ENCODE results near the gene CRIP1.

Gene CRIP1

GRCh38 chr14:105529319-105529568 lies 42.6 kb downstream of the CRIP1 start:
- no peak for TF ChIP-seq CTCF (IDR thresholded peaks at IDR 0.05; ENCODE audit: insufficient read depth, low read length, poor library complexity, severe bottlenecking)
- no peaks in the 10 kb centered on the region for H3K36me3 ChIP-seq (ENCODE audit: control insufficient read depth, insufficient read depth, low read length)
- peaks cover 2% of the 10 kb centered on the region for H3K27me3 ChIP-seq (replicated peaks; ENCODE audit: control insufficient read depth, insufficient read depth, low read length)
- DNase-seq (ENCODE audit: extremely low read depth, insufficient read length) = no peak
- no peak overlapping the region for H3K4me3 ChIP-seq (replicated peaks; ENCODE audit: low read depth, low read length)

GRCh38 chr14:105529569-105530284 lies 43.0 kb downstream of the CRIP1 start:
- no peak for DNase-seq (ENCODE audit: extremely low read depth, insufficient read length)
- peaks cover 2% of the 10 kb centered on the region for H3K27me3 ChIP-seq (replicated peaks; ENCODE audit: control insufficient read depth, insufficient read depth, low read length)
- TF ChIP-seq CTCF (IDR thresholded peaks at IDR 0.05; ENCODE audit: insufficient read depth, low read length, poor library complexity, severe bottlenecking) = no peak
- no peaks in the 10 kb centered on the region for H3K36me3 ChIP-seq (ENCODE audit: control insufficient read depth, insufficient read depth, low read length)
- no peak overlapping the region for H3K4me3 ChIP-seq (replicated peaks; ENCODE audit: low read depth, low read length)

- Histone ChIP-seq H3K4me3 (replicated peaks; ENCODE audit: low read depth, low read length) (no peak overlapping the region), H3K36me3 (ENCODE audit: control insufficient read depth, insufficient read depth, low read length) (no peaks in the 10 kb centered on the region), H3K27me3 (replicated peaks; ENCODE audit: control insufficient read depth, insufficient read depth, low read length) (peaks cover 2% of the 10 kb centered on the region)
- no peak for TF ChIP-seq CTCF (IDR thresholded peaks at IDR 0.05; ENCODE audit: insufficient read depth, low read length, poor library complexity, severe bottlenecking)
- no peak for DNase-seq (ENCODE audit: extremely low read depth, insufficient read length)
Measured at GRCh38 chr14:105530285-105531087, 43.8 kb downstream of the CRIP1 start.

- no peaks in the 10 kb centered on the region; the same call in 1 of the 2 replicates for H3K27me3 ChIP-seq (replicated peaks; ENCODE audit: control insufficient read depth, insufficient read depth, low read length)
- no peak for DNase-seq (ENCODE audit: extremely low read depth, insufficient read length)
- no peak for TF ChIP-seq CTCF (IDR thresholded peaks at IDR 0.05; ENCODE audit: insufficient read depth, low read length, poor library complexity, severe bottlenecking)
- H3K4me3 ChIP-seq (replicated peaks; ENCODE audit: low read depth, low read length) = no peak overlapping the region
- no peaks in the 10 kb centered on the region for H3K36me3 ChIP-seq (ENCODE audit: control insufficient read depth, insufficient read depth, low read length)
Measured at GRCh38 chr14:105531088-105531893, 44.6 kb downstream of the CRIP1 start.

GRCh38 chr14:105531894-105532623 lies 45.4 kb downstream of the CRIP1 start:
- TF ChIP-seq CTCF (IDR thresholded peaks at IDR 0.05; ENCODE audit: insufficient read depth, low read length, poor library complexity, severe bottlenecking) = no peak
- DNase-seq (ENCODE audit: extremely low read depth, insufficient read length) = no peak
- Histone ChIP-seq H3K4me3 (replicated peaks; ENCODE audit: low read depth, low read length) (no peak overlapping the region), H3K27me3 (replicated peaks; ENCODE audit: control insufficient read depth, insufficient read depth, low read length) (no peaks in the 10 kb centered on the region; the same call in 1 of the 2 replicates), H3K36me3 (ENCODE audit: control insufficient read depth, insufficient read depth, low read length) (no peaks in the 10 kb centered on the region)
